NCI-H69 (cell line): ENCODE data around the gene BMS1.
"Not testable (repeated sequence)": the region's sequence is repeated elsewhere in the genome, so short reads cannot be mapped to it uniquely, and the experiment has no call there.

ENCODE experiments used
- DNase-seq: peaks from one replicate; lab custom pipeline; 2025; lab: John Stamatoyannopoulos, UW

The BMS1 gene

GRCh38 chr10:42866115-42866995 is 83.8 kb downstream of the BMS1 start:
- peak; percentile 61 for DNase-seq

DNA sequence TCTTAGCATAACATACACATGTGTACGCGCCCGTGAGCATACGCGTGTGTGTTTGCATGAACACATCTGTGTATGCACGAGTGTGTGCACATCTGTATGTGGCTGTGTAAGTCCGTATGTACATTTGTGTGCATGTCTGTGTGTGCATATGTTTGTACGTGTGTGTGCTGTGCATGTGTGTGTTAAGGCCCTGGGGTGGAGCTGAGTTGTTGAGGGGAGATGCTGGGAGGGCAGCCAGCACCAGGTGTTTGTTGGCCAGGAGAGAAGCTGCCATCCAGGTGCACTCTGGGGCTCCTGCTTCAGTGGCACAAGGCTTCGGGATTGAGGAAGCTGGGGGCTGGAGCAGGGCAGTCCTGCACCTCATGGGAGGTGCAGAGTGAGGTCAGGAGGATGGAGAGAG is 85.0 kb downstream of the BMS1 start:
- DNase-seq = no peak

GRCh38 chr10:42868530-42868929 is 85.9 kb downstream of the BMS1 start:
- no peak for DNase-seq

DNA sequence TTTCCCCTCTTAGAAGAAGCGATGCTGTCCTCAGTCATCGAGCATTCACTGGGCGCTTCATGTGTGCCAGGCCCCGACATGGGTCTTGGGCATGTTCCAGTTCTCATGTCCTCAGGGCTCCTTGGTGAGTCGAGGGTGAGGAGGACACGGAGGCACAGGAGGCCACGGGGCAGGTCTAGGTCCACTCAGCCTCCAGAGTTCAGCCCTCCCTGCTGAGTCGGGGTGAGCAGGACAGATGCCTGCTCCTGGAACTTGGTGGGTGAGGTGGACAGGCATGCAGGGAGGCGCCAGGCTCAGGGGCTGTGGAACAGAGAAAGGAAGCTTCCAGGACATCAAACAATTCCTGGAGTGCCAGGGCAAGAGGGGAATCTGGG is 87.4 kb downstream of the BMS1 start:
- DNase-seq = no peak

DNA sequence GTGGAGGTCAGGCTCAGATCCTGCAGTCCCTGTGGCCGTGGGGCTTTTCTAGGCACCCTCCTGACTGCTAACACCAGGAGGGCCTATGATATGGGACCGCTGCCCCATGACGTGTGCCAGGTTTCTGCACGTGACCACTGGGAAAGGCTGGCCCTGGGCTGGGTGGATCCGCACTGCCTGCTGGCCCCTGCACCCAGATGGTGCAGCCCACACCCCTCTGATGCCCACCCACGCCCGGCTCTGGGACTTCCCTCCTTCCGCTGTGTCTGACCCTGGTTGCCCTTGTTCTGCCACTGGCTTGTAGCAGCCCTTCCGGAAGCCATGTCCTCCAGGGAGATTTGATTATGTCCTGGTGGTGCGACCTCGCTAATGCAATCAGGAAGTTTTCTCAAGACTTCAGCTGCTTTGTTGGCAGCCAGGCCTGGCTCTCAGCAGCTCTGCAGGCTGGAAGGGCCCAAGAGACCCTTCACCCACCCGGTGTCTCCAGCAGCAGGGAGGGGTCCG is 88.6 kb downstream of the BMS1 start:
- DNase-seq = not testable (repeated sequence)

GRCh38 chr10:42871823-42872222 is 89.2 kb downstream of the BMS1 start:
- DNase-seq = no peak

GRCh38 chr10:42872865-42873435 is 90.4 kb downstream of the BMS1 start:
- DNase-seq = no peak

GRCh38 chr10:42874713-42875387 is 92.3 kb downstream of the BMS1 start:
- DNase-seq = no peak

DNA sequence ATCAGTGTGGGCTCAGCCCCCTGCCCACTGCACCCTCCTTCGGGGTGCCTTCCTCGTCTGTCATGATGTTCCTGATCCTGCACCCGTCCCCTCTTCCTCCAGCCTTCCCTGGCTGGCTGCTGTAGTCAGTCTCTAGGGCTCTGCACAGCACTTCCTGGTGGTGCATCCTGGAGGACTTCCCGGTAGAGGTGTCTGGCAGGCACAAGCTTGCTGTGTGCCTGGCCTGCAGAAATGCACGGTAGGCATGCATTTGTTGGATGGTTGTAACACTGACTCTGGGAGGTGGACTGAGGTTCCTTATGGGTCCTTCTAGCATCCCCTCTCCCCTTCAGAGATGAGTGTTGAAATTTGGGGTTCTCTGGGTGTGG is 92.8 kb downstream of the BMS1 start:
- no peak for DNase-seq

DNA sequence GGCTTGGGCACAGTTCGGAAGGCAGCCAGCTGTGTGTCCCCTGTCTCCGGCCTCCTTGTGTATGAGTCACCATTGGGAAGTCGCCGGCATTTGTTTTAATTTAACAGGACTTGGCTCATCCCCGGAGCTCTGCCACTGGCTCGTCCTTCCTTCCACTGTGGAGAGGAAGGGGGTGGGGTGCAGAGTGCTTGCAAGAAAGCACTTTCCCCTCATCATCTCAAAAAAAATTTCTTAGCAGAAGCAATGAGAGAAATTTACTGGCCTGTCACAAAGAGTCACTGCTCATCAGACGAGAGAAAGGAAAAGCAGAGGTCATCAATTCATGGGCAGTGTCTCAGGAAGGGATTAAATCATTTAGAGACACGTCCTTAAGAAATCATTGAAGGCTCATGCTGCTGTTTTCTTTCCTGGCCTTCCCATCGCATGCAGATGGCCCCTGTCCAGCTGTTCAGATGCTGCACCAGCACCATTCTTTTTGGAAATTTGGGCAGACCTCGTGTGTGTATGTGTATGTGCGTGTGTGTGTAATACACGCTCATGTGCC is 93.3 kb downstream of the BMS1 start:
- no peak for DNase-seq

- no peak for DNase-seq
Measured at GRCh38 chr10:42876476-42876875, 93.9 kb downstream of the BMS1 start.

DNA sequence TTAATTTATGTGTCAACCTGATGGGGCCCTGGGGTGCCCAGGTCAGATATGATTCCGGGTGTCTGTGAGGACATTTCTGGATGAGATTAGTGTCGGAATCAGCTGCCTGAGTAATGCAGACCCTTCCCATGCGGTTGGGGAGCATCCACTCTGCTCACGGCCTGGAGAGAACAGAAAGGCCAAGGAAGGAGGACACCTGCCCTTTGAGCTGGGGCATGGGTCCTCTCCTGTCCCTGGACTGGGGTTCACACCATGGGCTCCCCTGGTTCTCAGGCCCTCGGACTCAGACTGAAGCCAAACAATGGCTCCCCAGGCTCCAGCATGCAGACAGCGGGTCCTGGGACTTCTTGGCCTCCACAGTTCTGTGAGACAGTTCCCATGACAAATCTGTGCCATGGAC is 94.3 kb downstream of the BMS1 start:
- DNase-seq = no peak

- DNase-seq = no peak
Measured at GRCh38 chr10:42877496-42878030, 95.0 kb downstream of the BMS1 start.

DNA sequence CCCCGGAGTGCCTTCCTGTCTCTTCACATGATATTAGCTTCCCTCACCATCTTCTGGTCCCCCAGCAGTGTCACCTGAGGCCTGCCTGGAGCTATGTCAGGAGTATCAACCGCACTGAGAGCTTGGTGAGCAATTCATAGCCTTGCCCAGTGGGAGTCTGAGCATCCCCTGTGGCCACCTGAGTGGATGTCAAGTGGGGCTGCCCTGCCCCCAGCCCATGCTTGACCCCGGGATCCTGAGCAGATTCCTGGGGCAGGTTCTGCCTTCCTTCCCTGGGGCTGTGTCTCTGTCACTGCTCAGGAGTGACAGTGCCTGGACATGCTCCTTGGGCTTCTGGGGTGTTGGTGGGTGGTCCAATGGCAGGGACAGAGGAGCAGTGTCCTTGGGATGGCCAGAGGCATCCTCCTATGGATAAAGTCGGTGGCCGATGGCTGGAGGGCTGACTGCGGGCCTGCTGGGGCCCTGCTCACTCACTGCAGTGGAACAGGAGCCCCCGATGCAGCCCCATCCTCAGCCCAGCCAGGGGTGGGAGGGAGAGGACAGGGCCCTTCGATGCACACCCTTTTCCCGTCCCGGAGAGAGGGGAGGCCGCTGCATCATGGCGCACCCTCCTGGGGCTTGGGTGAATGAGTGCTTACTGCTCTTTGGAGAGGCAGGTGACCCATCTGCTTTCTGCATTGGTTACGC is 95.7 kb downstream of the BMS1 start:
- DNase-seq = no peak

GRCh38 chr10:42878821-42879195 is 96.2 kb downstream of the BMS1 start:
- DNase-seq = no peak

GRCh38 chr10:42879380-42880254 is 97.0 kb downstream of the BMS1 start:
- no peak for DNase-seq

- DNase-seq = no peak
Measured at GRCh38 chr10:42880255-42880620, 97.6 kb downstream of the BMS1 start.

GRCh38 chr10:42882597-42882996 is 100.0 kb downstream of the BMS1 start:
- no peak for DNase-seq
